Peyer's patch (tissue), 4 donors: ENCODE data around the gene MPP2. TPM values are rescaled to one million over a fixed set of nuclear protein-coding genes. Genes with fewer than 3 reads are reported as not detected.

Experiments used
- DNase-seq, 3 donors: peaks; one replicate each; pipeline ENCODE4 v3.0.0-alpha.2; 2017 to 2019
- H3K27ac ChIP-seq, 4 donors: fragments of 200-600 bp; sonication (generic); one replicate each; pipeline ENCODE4 v1.5.1; 2016 to 2019
- H3K27me3 ChIP-seq, 2 donors: fragments of 200-600 bp; sonication (generic); one replicate each; pipeline ENCODE4 v1.5.1; 2019
- H3K36me3 ChIP-seq, 3 donors: fragments of 200-600 bp; sonication (generic); one replicate each; pipeline ENCODE4 v1.5.1; 2016 to 2019
- H3K4me1 ChIP-seq, 4 donors: fragments of 200-600 bp; sonication (generic); one replicate each; pipeline ENCODE4 v1.5.1; 2016 to 2019
- H3K4me3 ChIP-seq, 4 donors: fragments of 200-600 bp; sonication (generic); 1 replicate in 3 of 4; 2 replicates in 1 of 4; pipeline ENCODE4 v1.5.1; 2016 to 2019; ENCODE audit warnings: mild to moderate bottlenecking in 1 of 4
- H3K9me3 ChIP-seq, 4 donors: fragments of 200-600 bp; sonication (generic); one replicate each; pipeline ENCODE4 v1.5.1; 2016 to 2019; ENCODE audit warnings: mild to moderate bottlenecking in 1 of 4
- POLR2A ChIP-seq, 2 donors: fragments of 450-650 bp; IDR thresholded peaks; one replicate each; pipeline ENCODE4 v1.5.1; 2017; ENCODE audit warnings: antibody characterized with exemption in 2 of 2, mild to moderate bottlenecking in 2 of 2, moderate library complexity in 2 of 2
- total RNA-seq, 4 donors: library from RNA; depleted of rRNA; stranded (reverse); fragments of >200 nt; gene quantifications; one replicate each; pipeline ENCODE4 v1.1.0, GENCODE V29; 2016
- TF ChIP-seq, protein P1 (sequence below), 6 experiments: fragments of 450-650 bp in 4 of 6; fragments of 200-600 bp in 2 of 6; sonication (generic) in 1 of 6; IDR thresholded peaks; one replicate each; pipeline ENCODE4 v1.5.1; 2017 to 2019; ENCODE audit warnings: antibody characterized with exemption in 6 of 6, mild to moderate bottlenecking in 3 of 6, moderate library complexity in 1 of 6

The MPP2 gene
- total RNA-seq, 4 donors from 2014 or later: 0.53 to 1.3 (median 1.2) TPM; not detected in 1

DNA sequence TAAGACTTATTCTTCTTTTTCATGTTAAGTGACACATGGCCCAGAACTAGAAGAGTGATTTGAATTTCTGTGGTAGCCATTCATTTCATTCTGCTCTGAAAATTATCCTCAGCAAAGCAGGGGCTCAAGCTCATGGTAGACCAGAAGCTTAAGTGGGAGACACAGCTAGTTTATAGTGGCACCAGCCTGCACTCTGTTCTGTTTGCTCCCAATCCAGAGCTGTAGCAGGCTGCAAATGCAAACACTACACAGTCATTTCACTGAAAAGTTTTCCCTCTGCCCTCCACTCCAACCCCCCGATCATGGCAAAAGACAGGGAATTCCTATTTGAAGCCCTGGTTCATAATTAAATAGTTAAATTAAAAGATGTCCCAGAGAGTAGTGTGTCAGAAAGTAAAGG lies 17.1 kb downstream of the MPP2 start:
- Histone ChIP-seq H3K36me3 (no peaks in the 10 kb centered on the region), H3K27ac (no peak overlapping the region), H3K4me3 (no peak overlapping the region), H3K9me3 (no peaks in the 10 kb centered on the region), H3K27me3 (no peaks in the 10 kb centered on the region), H3K4me1 (no peaks in the 10 kb centered on the region)
- TF ChIP-seq POLR2A (IDR thresholded peaks at IDR 0.05): no peak
- TF ChIP-seq, protein P1, sequence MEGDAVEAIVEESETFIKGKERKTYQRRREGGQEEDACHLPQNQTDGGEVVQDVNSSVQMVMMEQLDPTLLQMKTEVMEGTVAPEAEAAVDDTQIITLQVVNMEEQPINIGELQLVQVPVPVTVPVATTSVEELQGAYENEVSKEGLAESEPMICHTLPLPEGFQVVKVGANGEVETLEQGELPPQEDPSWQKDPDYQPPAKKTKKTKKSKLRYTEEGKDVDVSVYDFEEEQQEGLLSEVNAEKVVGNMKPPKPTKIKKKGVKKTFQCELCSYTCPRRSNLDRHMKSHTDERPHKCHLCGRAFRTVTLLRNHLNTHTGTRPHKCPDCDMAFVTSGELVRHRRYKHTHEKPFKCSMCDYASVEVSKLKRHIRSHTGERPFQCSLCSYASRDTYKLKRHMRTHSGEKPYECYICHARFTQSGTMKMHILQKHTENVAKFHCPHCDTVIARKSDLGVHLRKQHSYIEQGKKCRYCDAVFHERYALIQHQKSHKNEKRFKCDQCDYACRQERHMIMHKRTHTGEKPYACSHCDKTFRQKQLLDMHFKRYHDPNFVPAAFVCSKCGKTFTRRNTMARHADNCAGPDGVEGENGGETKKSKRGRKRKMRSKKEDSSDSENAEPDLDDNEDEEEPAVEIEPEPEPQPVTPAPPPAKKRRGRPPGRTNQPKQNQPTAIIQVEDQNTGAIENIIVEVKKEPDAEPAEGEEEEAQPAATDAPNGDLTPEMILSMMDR (IDR thresholded peaks at IDR 0.05): no peak
- DNase-seq: no peak

DNA sequence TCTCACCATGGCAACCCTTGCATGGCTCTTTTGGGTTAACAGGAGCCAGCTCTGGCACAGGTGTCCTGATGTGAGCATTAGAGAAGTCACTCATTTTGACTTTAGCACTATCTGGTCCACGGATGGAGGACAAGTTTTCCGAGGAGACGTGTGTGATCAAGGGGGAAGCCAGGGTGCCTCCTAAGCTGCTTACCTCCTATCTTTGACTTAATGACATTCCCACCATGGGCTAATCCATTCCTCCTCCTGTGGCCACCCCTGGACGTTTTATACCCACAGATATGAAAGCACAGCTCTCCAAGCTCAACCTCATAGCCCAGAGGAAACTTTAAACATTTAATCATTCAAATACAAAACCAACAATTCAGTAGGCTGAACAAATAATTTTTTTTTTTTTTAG lies 18.8 kb downstream of the MPP2 start:
- no peak overlapping the region for H3K27ac ChIP-seq
- no peaks in the 10 kb centered on the region for H3K27me3 ChIP-seq
- no peak for TF ChIP-seq POLR2A (IDR thresholded peaks at IDR 0.05)
- TF ChIP-seq, protein P1 (IDR thresholded peaks at IDR 0.05): no peak
- no peaks in the 10 kb centered on the region for H3K9me3 ChIP-seq
- no peaks in the 10 kb centered on the region for H3K36me3 ChIP-seq
- no peak overlapping the region for H3K4me3 ChIP-seq
- H3K4me1 ChIP-seq: no peaks in the 10 kb centered on the region
- no peak for DNase-seq

DNA sequence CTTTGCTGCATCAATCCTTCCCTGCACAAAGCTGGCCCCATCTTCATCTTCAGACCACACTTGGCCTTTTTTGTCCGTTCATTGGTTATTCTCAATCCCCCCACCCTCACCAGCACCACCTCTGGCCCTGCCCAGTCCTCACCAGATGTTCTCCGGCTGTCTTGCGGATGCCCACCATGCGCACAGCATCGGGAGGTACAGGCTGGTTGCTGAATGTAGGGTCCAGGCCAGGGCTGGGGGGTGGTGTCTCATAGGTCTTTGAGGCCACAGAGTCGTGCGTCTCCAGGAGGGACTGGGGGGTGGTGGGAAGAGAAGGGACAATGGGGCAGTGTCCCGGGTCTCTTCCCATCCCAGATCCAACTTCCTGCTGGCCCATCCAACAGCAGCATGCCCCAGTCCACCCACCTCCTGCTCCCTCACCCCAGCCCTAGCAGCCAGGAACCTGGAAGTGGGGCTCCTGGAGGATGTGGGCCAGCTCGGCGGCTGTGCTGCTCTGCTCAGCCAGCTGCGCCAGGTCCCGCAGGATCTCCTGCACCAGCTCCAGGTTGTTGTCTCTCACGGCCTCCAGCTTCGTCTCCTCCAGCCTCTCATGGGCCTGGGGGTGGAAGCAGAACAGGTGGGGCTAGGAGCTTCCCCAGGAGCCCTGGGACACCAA lies 24.4 kb downstream of the MPP2 start:
- H3K36me3 ChIP-seq: no peaks in the 10 kb centered on the region
- H3K4me3 ChIP-seq: no peak overlapping the region
- peaks cover 0 to 10% (median 0%) of the 10 kb centered on the region in 4 donors for H3K4me1 ChIP-seq
- no peaks in the 10 kb centered on the region for H3K9me3 ChIP-seq
- H3K27ac ChIP-seq: no peak overlapping the region
- TF ChIP-seq, protein P1 (IDR thresholded peaks at IDR 0.05): no peak
- no peak for DNase-seq
- H3K27me3 ChIP-seq: no peaks in the 10 kb centered on the region

- Histone ChIP-seq H3K4me3 (no peak overlapping the region), H3K36me3 (no peaks in the 10 kb centered on the region), H3K4me1 (peaks cover 0 to 10% (median 0%) of the 10 kb centered on the region in 4 donors), H3K9me3 (no peaks in the 10 kb centered on the region), H3K27ac (no peak overlapping the region), H3K27me3 (no peaks in the 10 kb centered on the region)
- no peak for TF ChIP-seq POLR2A (IDR thresholded peaks at IDR 0.05)
- TF ChIP-seq, protein P1 (IDR thresholded peaks at IDR 0.05): no peak
- DNase-seq: no peak
These were observed 25.4 kb downstream of the MPP2 start for GRCh38 chr17:43881758-43882505.

DNA sequence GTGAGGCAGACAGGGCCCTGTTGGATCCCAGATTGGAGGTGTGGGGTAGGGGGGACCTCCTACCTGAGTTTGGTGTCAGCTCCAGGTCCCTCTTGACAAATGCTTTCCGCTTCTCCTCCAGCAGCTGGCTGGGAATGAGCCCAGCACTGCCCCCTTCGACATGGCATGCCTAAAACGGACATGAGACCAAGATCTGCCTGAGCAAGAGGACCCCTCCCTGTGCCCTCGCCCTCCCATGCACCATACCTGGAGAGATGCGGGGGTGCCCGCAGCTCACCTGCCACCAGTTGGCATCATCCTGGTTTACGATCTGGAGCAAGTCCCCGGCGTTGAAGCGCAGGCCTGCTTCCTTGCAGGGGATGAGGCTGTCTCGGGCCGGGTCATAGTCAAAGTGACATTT lies 26.2 kb downstream of the MPP2 start:
- Histone ChIP-seq H3K36me3 (no peaks in the 10 kb centered on the region), H3K4me3 (no peak overlapping the region), H3K9me3 (no peaks in the 10 kb centered on the region), H3K27ac (no peak overlapping the region), H3K4me1 (peaks cover 0 to 10% (median 0%) of the 10 kb centered on the region in 4 donors), H3K27me3 (no peaks in the 10 kb centered on the region)
- TF ChIP-seq, protein P1 (IDR thresholded peaks at IDR 0.05): no peak
- no peak for TF ChIP-seq POLR2A (IDR thresholded peaks at IDR 0.05)
- no peak for DNase-seq
